HG03521 (cell line): ENCODE results near the gene ZNF679.
"Not testable (repeated sequence)": the region's sequence is repeated elsewhere in the genome, so short reads cannot be mapped to it uniquely, and the experiment has no call there.

Experiments
- ATAC-seq: cut with Tn5 transposase; IDR thresholded peaks from one replicate; pipeline ENCODE4 v1.9.1; 2021; ENCODE audit warnings: mild to moderate bottlenecking, moderate library complexity; ENCODE audit not compliant: unreplicated experiment

Gene ZNF679

DNA sequence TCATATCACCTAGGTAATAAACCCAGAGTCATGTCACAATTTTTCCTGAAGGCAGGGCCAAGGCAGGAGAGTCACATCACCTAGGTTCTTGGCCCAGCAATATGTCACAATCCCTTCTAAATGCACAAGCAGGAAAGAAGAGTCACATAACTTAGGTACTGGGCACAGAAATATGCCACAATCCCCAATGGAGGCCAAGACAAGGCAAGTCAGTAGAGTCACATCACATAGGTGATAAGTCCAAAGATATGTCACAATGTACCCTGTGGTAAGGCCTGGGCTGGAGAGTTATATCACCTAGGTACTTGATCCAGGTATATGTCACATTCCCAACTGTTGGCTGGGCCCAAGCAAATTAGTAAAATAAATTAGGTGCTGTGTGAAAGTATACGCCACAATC is at the start of gene ZNF679:
ZNF679 (plus strand) TSS at position 301 of the 400 bp plus-strand sequence. CDS start 20,644 bp downstream, outside the sequence.
- ATAC-seq: not testable (repeated sequence)

- ATAC-seq: no peak
These were observed 47.3 kb upstream of the ZNF679 start for GRCh38 chr7:64180989-64181388.

DNA sequence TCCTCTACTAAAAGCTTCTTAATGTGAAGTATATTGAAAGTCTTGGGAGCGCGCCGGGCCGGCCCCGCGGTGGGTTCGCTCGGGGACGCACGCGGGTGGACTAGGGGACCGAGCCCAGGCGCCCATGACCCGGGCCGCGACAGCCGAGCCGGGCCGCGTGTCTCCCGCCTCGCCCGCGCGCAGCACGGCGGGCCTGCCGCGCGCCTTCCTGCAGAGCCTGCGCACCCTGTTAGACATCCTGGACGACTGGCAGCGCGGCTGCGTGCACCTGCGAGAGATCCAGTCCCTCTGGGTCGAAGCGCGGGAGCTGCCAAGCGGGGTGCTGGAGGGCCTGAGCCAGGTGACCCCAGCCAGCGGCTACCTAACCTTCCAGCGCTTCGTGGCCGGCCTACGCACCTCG is 46.7 kb upstream of the ZNF679 start:
- no peak for ATAC-seq

- no peak for ATAC-seq
These were observed 46.1 kb upstream of the ZNF679 start for GRCh38 chr7:64182036-64182790.

DNA sequence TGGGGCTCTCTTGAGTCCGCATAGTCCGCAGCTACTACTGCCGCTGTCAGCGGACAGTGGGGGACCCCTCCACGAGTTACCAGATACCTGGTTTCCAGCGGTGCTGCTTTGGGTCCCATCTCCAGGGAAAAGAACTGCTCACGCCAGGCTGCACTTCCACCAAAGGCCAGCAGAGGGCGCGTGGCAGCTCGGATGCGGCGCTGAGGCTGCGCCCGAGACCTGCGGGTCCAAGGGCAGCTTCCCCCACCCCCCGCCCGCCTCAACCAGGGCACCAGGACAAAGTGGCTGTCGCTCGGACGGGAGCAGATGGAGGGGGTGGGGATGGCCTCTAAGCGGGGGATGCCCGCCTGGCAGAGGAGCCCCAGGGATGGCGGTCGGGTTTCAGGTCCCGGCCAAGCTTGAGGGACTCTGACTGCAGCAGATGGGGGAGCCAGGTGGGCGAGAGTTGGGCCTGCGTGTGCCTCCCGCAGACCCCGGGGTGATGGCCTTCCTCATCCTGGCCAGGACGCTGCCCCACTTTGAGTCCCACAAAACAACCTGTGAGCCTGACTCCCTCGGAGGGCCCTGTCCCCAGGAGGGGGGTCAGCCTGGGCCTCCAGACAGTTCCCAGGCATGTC is 45.0 kb upstream of the ZNF679 start:
- no peak for ATAC-seq

- no peak for ATAC-seq
These were observed 44.4 kb upstream of the ZNF679 start for GRCh38 chr7:64183827-64184372.

GRCh38 chr7:64184376-64184775 is 43.9 kb upstream of the ZNF679 start:
- ATAC-seq: no peak

- ATAC-seq: no peak
These were observed 40.9 kb upstream of the ZNF679 start for GRCh38 chr7:64187408-64187807.

GRCh38 chr7:64192148-64192704 is 36.0 kb upstream of the ZNF679 start:
- no peak for ATAC-seq

DNA sequence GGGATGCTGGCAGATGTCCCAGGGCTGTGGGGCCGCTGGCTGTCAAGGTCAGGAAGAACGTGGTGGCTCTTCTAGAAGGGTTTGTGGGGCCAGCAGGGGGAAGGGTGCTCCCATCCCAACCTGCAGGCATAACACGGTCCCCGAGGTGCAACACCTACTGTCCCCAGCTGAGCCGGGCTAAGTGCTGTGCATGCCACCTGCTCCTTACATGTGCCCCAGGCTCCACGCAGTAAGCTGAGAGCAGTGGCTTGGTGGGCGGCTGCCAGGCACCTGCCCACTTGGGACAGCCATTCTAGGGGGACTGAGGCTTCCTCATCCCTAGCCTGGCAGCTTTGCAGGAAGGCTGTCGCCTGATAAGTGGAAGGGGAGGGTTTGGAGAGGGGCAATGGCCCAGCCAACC is 35.5 kb upstream of the ZNF679 start:
- no peak for ATAC-seq

DNA sequence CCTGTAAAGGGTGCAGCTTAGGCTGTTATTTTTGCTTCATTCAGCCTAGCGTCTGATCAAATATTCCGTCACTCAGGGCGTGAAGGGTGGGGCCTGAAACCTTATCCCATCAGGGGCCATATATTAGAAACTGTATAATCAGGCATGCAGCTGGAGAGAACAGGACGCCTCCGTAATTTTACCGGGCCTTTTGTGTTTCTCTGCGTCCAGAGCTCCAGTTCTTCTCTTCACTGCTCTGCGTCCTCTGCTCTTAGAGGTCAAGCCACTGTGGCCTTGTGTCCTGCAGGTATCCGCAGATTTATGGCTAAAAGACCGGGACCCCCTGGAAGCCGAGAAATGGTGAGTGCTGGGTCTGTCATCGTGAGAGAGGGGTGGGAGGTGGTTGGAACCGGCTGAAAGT is 21.4 kb upstream of the ZNF679 start, which contains the start of gene ZNF735:
ZNF735 (plus strand) TSS at position 301 of the 400 bp plus-strand sequence; CDS start at position 301, 0 bp downstream.
- ATAC-seq: no peak

DNA sequence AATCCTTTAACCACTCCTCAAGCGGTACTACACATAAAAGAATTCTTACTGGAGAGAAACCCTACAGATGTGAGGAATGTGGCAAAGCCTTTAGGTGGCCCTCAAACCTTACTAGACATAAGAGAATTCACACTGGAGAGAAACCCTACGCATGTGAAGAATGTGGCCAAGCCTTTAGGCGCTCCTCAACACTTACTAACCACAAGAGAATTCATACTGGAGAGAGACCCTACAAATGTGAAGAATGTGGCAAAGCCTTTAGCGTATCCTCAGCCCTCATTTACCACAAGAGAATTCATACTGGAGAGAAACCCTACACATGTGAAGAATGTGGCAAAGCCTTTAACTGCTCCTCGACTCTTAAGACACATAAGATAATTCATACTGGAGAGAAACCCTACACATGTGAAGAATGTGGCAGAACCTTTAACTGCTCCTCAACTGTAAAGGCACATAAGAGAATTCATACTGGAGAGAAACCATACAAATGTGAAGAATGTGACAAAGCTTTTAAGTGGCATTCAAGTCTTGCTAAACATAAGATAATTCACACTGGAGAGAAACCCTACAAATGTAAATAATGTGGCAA is 8.5 kb upstream of the ZNF679 start:
- ATAC-seq: not testable (repeated sequence)

DNA sequence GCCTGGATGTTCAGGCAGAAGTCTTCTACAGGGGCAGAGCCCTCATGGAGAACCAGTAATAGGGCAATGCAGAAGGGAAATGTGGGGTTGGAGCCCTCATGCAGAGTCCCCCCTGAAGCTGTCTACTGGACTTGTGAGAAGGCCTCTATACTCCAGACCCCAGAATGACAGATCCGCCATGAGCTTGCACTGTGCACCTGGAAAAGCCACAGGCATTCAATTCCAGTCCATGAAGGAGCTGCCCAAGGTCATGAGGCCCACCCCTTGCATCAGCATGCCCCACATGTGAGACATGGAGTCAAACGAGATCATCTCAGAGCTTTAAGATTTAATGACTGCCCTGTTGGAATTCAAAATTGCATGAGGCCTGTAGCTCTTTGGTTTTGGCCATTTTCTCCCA is 4.9 kb upstream of the ZNF679 start:
- ATAC-seq: no peak

GRCh38 chr7:64266341-64266919 is 38.2 kb downstream of the ZNF679 start:
- no peak for ATAC-seq

GRCh38 chr7:64277630-64278029 is 49.4 kb downstream of the ZNF679 start:
- ATAC-seq: no peak

DNA sequence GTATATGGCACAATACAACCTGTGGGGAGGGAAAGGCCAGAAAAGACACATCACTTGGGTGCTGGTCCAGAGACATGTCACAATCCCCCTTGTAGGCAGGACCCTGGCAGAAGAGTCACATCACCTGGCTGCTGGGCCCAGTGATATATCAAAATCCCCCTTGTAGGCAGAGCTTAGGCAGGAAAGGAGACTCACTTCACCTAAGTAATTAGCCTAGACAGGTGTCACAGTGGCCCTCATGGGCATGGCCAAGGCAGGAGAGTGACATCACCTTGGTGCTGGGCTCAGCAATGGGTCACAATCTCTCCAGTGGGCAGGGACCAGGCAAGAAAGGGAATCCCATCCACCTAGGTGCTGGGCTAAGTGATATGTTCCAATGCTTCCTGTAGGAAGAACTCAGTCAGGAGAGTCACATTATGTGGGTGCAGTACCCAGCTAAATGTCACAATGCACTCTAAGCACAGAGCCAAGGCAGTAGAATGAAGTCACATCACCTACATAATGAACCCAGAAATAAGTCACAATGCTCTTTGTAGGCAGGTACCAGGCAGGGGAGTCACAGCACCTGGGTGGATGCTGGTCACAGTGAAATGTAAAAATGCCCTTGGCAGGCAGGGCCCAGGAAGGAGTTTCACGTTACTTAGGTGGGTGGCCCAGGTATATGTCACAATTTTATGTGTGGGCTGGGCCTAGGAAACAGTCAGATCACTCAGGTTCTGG is 66.6 kb downstream of the ZNF679 start:
- no peak for ATAC-seq

DNA sequence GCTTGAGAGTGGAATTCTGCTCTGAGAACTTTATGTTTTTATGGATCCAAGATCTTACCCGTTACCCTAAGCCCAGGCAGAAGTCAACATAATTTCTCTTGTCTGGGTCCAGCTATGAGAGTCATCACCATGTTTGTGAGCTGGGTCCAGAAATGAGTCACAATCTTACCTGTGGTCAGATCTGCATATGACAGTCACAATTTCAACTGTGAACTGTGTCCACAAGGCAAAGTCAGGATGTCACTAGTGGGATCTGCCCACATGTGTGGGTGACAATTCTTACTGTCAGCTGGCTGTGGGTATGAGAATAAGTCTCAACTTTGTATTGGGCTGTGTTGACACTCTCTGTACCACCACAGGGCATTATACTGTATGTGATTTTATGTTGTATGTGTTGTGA is 69.1 kb downstream of the ZNF679 start:
- not testable (repeated sequence) for ATAC-seq

GRCh38 chr7:64300641-64301405 is 72.5 kb downstream of the ZNF679 start:
- no peak for ATAC-seq

- ATAC-seq: peak; percentile 98
These were observed 79.2 kb downstream of the ZNF679 start for GRCh38 chr7:64307254-64308015.
